Peyer's patch (tissue), 4 donors: Measurements from ENCODE around the gene BCL7C.

Experiments
- CTCF ChIP-seq, 6 experiments: fragments of 450-650 bp in 4 of 6; fragments of 200-600 bp in 2 of 6; sonication (generic) in 1 of 6; IDR thresholded peaks; one replicate each; pipeline ENCODE4 v1.5.1; 2017 to 2019; ENCODE audit warnings: antibody characterized with exemption in 6 of 6, mild to moderate bottlenecking in 3 of 6, moderate library complexity in 1 of 6
- POLR2A ChIP-seq, 2 donors: fragments of 450-650 bp; IDR thresholded peaks; one replicate each; pipeline ENCODE4 v1.5.1; 2017; ENCODE audit warnings: antibody characterized with exemption in 2 of 2, mild to moderate bottlenecking in 2 of 2, moderate library complexity in 2 of 2

DNA sequence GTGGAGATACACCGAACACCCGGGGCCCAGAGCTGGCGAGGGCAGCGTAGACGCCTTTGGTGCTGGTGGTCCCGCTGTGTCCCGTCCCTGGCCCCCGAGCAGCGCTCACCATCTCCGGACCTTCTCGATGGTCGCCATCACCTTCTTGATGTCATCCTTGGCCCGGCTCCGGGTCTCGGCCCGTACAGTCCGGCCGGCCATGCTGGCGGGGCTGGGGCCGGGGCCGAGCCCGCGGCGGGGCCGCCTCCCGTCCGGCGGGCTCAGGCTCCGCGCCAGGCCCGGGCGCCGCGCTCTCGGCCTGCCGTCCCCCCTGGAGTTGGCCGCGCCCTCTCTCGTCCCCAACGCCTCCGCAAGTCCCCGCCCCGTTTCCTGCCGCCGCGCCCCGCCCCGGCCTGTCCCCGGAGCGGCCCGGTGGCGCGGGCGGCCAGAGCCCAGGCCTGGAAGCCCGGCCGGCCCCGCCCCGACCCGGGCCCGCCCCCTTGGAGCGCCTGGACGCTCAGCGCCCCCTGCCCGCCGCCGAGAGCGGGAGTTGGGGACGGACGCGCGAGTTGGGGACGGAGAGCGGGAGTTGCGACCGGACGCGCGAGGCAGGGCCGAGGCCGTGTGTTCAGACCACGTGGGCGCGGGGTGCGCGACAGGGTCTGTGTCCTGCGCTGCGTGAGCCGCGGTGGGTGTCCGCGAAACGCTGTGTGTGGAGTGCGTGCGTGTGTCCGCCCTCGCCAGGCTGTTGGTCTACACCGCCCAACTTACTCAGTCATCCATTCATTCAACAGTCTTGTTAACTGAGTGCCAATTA, at the start of gene BCL7C:
- TF ChIP-seq CTCF (IDR thresholded peaks at IDR 0.05) (peak in 5 of 6 experiments; percentile 38 to 72 (median 58)), POLR2A (IDR thresholded peaks at IDR 0.05) (peak in 1 of 2 donors; percentile 71)
